ENCODE measurements around the gene THRSP. TPM values are rescaled to one million over a fixed set of nuclear protein-coding genes. Genes with fewer than 3 reads are reported as not detected.

Gene THRSP
- total RNA-seq, 2 experiments from 2014 or later, result not detected

DNA sequence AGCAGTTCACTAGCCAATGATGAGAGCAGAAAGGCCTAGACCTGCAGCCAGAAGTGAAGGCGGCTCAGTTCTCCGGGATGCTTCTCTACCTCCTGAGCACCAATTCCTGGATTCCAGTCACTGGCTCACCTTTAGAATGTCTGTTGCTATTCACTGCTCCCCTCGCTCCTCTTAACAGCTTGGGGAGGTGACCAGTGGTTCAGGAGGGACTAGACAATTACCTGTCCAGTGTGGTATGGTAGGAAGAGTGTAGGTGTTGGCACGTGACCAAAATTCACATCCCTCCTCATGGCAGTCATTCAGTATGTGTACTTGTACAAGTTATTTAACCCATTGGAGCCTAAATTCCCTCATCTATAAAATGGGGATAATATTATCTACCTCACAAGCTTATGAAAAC is 4.0 kb downstream of the THRSP start:
- peaks cover 5% of the 10 kb centered on the region for H3K4me1 Mint-ChIP-seq (ENCODE audit: low read depth)
- Histone ChIP-seq H3K36me3 (ENCODE audit: insufficient read depth, low read length) (peaks cover 37% of the 10 kb centered on the region), H3K9me3 (ENCODE audit: control insufficient read depth in 1 of 2, insufficient read depth in 1 of 2, low read length in 2 of 2) (no peaks in the 10 kb centered on the region), H3K4me1 (ENCODE audit: insufficient read depth, low read length) (no peaks in the 10 kb centered on the region), H3K27ac (ENCODE audit: low read depth in 1 of 2, low read length in 2 of 2) (no peak overlapping the region), H3K4me3 (ENCODE audit: low read length) (no peak overlapping the region), H3K27me3 (ENCODE audit: control insufficient read depth in 1 of 2, insufficient read depth in 2 of 2, low read length in 2 of 2) (no peaks in the 10 kb centered on the region)
- H3K9me3 Mint-ChIP-seq, result no peaks in the 10 kb centered on the region
- DNase-seq (no peak), ATAC-seq (ENCODE audit: poor library complexity) (no peak)
- H3K4me3 Mint-ChIP-seq, result no peak overlapping the region
- intact Hi-C loops (cut with DNase I, micrococcal nuclease), result no loop called here
- TF ChIP-seq, protein P1, sequence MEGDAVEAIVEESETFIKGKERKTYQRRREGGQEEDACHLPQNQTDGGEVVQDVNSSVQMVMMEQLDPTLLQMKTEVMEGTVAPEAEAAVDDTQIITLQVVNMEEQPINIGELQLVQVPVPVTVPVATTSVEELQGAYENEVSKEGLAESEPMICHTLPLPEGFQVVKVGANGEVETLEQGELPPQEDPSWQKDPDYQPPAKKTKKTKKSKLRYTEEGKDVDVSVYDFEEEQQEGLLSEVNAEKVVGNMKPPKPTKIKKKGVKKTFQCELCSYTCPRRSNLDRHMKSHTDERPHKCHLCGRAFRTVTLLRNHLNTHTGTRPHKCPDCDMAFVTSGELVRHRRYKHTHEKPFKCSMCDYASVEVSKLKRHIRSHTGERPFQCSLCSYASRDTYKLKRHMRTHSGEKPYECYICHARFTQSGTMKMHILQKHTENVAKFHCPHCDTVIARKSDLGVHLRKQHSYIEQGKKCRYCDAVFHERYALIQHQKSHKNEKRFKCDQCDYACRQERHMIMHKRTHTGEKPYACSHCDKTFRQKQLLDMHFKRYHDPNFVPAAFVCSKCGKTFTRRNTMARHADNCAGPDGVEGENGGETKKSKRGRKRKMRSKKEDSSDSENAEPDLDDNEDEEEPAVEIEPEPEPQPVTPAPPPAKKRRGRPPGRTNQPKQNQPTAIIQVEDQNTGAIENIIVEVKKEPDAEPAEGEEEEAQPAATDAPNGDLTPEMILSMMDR (IDR thresholded peaks at IDR 0.05), result no peak
- H3K27ac Mint-ChIP-seq, result no peak overlapping the region
- H3K36me3 Mint-ChIP-seq (ENCODE audit: low read depth), result peaks cover 50% of the 10 kb centered on the region
- POLR2A ChIA-PET, result no interaction called here
- CTCF ChIA-PET, result no interaction called here
- H3K27me3 Mint-ChIP-seq, result no peaks in the 10 kb centered on the region

DNA sequence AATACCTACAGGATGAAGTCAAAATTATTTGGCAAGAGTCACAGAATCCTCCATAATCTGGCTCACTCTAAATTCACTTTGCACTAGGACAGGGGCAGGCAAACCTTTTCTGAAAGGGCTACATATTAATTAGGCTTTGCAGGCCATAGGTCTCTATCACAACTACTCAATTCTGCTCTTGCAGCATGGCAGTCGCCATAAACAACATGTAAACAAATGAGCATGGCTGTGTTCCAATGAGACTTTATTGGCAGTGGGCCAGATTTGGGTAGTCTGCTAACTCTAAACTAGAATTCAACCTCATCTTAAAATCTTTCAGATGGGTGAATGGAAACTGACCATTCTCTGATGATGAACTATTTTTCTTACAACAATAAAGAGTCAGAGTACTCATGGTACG is 5.8 kb downstream of the THRSP start:
- H3K4me3 Mint-ChIP-seq, result no peak overlapping the region
- H3K4me1 Mint-ChIP-seq (ENCODE audit: low read depth), result peaks cover 6% of the 10 kb centered on the region
- peaks cover 61% of the 10 kb centered on the region for H3K36me3 Mint-ChIP-seq (ENCODE audit: low read depth)
- Histone ChIP-seq H3K4me3 (ENCODE audit: low read length) (no peak overlapping the region), H3K9me3 (ENCODE audit: control insufficient read depth in 1 of 2, insufficient read depth in 1 of 2, low read length in 2 of 2) (no peaks in the 10 kb centered on the region), H3K27ac (ENCODE audit: low read depth in 1 of 2, low read length in 2 of 2) (no peak overlapping the region), H3K36me3 (ENCODE audit: insufficient read depth, low read length) (peaks cover 40% of the 10 kb centered on the region), H3K27me3 (ENCODE audit: control insufficient read depth in 1 of 2, insufficient read depth in 2 of 2, low read length in 2 of 2) (no peaks in the 10 kb centered on the region), H3K4me1 (ENCODE audit: insufficient read depth, low read length) (no peaks in the 10 kb centered on the region)
- ChIA-PET POLR2A (interaction anchor here (1.0 kb wide), 1 partner anchor 10 kb away, joined by 4 read pairs; the partner anchor contains the start of gene NDUFC2), CTCF (no interaction called here)
- ATAC-seq (ENCODE audit: poor library complexity), result no peak
- DNase-seq, result no peak
- TF ChIP-seq, protein P1 (IDR thresholded peaks at IDR 0.05), result no peak
- no peak overlapping the region for H3K27ac Mint-ChIP-seq
- no peaks in the 10 kb centered on the region for H3K27me3 Mint-ChIP-seq
- no peaks in the 10 kb centered on the region for H3K9me3 Mint-ChIP-seq
- intact Hi-C loops (cut with DNase I, micrococcal nuclease), result no loop called here

DNA sequence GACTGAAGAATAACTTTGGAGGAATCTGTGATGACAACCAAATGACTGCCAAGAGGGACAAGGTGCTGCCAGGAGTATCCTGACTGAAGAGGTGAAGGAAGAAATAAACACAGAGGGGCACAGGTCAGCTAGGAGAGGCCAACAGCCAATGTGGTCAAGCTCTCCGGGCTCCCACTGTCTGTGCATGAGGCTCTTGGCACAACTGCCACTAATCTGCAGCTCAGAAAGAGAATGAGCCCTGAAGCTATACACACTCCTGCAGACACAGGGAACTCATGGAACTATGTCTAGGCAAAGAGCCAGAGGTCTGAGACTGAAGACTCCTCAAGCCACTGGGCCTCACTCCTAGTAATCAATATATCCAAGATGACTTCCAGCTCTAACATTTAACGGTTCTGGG is 7.0 kb downstream of the THRSP start:
- POLR2A ChIA-PET, result interaction anchor here (0.5 to 0.6 kb wide), 2 partner anchors 10 to 42 kb away, joined by 3 read pairs; no protein-coding TSS in a partner anchor
- no peaks in the 10 kb centered on the region for H3K9me3 ChIP-seq (ENCODE audit: control insufficient read depth in 1 of 2, insufficient read depth in 1 of 2, low read length in 2 of 2)
- H3K27me3 ChIP-seq (ENCODE audit: control insufficient read depth in 1 of 2, insufficient read depth in 2 of 2, low read length in 2 of 2), result no peaks in the 10 kb centered on the region
- TF ChIP-seq, protein P1 (IDR thresholded peaks at IDR 0.05), result no peak
- H3K27me3 Mint-ChIP-seq, result no peaks in the 10 kb centered on the region
- ATAC-seq (ENCODE audit: poor library complexity) (no peak), DNase-seq (no peak)
- no peak overlapping the region for H3K4me3 ChIP-seq (ENCODE audit: low read length)
- H3K27ac Mint-ChIP-seq, result no peak overlapping the region
- peaks cover 14% of the 10 kb centered on the region for H3K4me1 Mint-ChIP-seq (ENCODE audit: low read depth)
- intact Hi-C loops (cut with DNase I, micrococcal nuclease), result no loop called here
- H3K36me3 ChIP-seq (ENCODE audit: insufficient read depth, low read length), result peaks cover 40% of the 10 kb centered on the region
- H3K27ac ChIP-seq (ENCODE audit: low read depth in 1 of 2, low read length in 2 of 2), result no peak overlapping the region
- peaks cover 5% of the 10 kb centered on the region for H3K4me1 ChIP-seq (ENCODE audit: insufficient read depth, low read length)
- CTCF ChIA-PET, result no interaction called here
- H3K4me3 Mint-ChIP-seq, result no peak overlapping the region
- H3K9me3 Mint-ChIP-seq, result no peaks in the 10 kb centered on the region
- H3K36me3 Mint-ChIP-seq (ENCODE audit: low read depth), result peaks cover 67% of the 10 kb centered on the region

Data from CD4-positive, alpha-beta T cell (primary cell).